HG03354 (cell line): ENCODE results near the gene DBR1.
"Not testable (repeated sequence)": the region's sequence is repeated elsewhere in the genome, so short reads cannot be mapped to it uniquely, and the experiment has no call there.

Experiments used
- ATAC-seq: cut with Tn5 transposase; IDR thresholded peaks from one replicate; pipeline ENCODE4 v1.9.1; 2021; ENCODE audit warnings: mild to moderate bottlenecking; ENCODE audit not compliant: unreplicated experiment, poor library complexity, severe bottlenecking

Gene DBR1

DNA sequence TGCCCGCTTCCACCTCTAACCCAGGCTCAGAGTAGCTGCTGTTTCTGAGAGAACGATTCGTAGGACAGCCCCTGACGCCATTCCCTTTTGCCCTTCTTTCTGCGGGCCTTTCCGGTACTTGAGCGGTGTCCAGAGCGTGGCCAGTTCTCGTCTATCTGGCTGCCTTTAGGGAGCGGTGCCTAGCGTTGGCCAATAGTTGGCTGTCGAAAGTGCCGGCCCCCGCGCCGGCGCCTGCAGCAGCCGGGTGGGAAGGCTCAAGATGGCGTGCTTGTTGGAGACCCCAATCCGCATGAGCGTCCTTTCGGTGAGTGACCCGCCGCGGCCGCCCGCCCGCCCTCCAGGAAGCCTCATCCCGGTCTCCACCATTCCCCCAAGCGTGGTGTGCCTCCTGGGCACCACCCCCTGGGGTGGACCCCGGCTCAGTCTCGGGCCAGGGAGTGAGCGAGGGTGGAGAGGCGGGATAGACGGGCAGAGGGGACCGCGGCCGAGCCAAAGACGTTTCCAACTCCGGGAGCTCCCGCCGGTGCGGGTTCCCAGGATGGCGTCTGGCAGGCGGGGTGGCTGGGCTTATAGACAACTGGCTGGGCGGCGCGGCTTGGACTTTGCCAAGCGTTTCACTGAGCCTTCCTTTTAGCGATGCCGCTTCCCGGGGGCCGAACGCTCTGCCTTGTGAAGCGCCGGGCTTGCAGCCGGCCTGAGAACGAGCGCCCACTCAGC, 12.7 kb upstream of the DBR1 start, which contains the start of gene ARMC8:
Gene ARMC8, plus strand, starts transcription at position 6 of the 717 bp plus-strand sequence. Its CDS starts 254 bp downstream, at position 260.
- peak; percentile 66 for ATAC-seq

DNA sequence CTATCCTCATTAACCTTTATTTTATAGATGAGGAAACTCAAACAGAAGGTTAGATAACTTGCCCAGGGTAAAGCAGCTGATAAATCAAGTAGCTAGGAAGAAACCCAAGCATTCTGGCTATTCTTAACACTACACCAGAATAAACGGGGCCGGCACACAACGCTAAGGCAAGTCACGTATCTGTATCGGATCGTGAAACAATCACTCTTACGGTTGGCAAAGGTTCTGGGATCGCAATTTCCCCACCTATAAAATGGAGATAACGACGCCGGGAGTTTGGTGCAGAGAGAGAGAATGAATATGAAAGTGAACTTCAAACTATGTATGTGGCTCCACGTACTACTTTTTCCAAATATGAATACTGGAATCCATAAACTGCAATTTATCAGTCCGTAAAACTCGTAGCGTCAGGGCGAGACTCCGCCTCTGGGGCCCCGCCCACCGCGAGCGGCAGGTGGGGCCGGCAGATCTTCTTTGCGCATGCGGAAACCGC, 12.1 kb upstream of the DBR1 start:
- peak; percentile 93 for ATAC-seq

GRCh38 chr3:138186221-138186620, 11.5 kb upstream of the DBR1 start:
- no peak for ATAC-seq

DNA sequence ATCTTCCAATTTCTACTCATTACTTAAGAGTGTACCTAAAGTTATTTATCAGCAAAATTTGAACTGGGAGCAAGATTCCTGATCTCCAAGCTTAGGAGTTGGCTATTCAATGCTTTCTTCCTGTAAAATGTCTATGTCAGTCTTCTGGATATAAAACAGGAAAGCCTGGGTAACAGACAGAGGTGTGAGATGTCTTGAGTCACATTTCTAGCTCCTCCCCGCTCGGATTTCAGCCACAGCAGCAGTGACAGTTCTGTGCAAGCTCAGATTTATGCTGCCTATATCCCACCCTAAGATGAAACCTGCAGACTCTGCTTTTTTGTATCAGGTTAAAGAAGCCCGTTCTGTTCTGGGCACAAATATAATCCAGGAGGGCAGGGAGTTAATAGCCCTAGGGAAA, 10.3 kb upstream of the DBR1 start:
- ATAC-seq, result no peak

DNA sequence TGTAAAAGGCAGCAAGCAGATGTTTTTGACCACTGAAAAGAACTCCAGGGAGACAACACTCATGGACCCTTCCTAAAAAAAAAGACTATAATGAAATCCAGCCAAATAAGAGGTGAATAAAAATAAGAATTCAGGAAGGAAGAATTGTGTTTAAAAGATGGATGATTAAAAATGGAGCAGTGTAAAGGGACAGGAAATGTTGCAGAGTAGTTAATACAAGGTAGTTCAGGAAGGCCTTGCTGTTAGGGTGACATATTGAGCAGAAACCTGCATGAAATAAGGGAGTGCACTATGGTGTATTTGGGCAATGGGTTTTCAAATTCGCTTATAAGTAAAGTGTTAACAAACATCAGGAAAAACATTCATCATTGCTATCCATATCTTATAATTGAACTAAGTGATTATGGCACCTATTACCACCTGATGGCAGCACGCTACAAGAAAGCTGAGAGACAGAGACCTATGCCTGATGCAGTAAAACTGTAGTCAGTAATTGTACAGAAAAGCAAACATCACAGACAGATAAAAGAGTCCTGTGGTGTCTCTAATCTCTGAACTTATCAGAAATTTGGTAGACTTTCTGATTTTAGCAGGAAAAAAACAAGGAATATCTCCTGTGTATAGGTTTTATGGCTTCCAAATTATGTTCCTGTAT, 5.8 kb upstream of the DBR1 start:
- ATAC-seq, result peak; percentile 74

DNA sequence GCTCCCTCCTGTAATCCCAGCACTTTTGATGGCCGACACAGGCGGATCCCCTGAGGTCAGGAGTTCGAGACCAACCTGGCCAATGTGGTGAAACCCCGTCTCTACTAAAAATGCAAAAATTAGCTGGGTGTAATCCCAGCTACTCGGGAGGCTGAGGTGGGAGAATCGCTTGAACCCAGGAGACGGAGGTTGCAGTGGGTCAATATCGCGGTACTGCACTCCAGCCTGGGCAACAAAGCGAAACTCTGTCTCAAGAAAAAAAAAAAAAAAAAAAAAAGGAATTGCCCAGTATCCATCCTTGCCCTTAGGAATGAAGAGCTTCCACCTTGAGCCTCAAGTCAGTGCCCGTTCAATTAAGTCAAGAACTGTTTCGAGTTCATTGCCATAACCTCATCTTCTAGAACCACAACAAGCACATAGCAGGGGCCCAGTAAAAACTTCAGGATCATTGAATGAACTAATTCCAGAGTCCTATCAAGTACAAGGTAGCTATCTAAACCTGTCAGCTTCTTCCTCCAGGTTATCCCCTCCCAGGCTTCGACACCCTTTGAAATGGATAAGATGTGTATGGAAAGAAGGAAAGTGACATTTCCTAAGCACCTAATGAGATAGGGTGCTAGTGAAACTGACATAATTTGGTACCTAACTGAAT, 826 bp downstream of the DBR1 start:
- ATAC-seq, result no peak

- ATAC-seq, result no peak
Measured at GRCh38 chr3:138172625-138173024, 2.1 kb downstream of the DBR1 start.

GRCh38 chr3:138165061-138165460, 9.7 kb downstream of the DBR1 start:
- ATAC-seq, result no peak

DNA sequence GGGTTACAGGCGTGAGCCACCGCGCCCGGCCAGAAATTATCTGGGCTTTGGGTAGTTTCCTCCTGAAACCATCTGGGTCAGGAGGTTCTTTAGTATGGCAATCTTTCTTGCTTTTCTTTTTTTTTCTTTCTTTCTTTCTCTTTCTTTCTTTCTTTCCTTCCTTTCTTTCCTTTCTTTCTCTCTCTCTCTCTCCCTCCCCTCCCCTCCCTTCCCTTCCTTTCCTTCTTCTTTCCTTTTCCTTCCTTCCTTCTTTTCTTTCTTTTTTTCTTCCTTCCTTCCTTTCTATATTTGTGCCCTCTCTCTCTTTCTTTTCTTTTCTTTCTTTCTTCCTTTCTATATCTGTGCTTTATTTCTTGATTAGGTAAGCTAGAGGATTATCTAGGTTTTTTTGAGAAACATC, 17.0 kb downstream of the DBR1 start:
- ATAC-seq, result no peak

DNA sequence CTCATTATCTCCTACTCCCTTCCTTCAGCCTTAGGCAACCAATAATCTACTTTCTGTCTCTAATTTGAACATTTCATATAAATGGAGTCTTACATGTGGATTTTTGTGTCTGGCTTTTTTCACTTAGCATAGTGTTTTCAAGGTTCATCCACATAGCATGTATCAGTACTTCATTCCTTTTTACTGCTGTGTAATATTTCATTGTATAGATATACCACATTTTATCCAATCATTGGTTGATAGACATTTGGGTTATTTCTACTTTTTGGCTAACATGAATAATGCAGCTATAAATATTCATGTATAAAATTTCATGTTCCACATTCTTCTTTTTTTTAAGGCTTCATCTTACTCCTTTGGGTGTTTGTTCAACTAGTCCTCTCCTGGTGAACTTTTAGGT, 20.2 kb downstream of the DBR1 start:
- ATAC-seq, result no peak

GRCh38 chr3:138148503-138148902, 26.2 kb downstream of the DBR1 start:
- ATAC-seq, result no peak

GRCh38 chr3:138142181-138142580, 32.5 kb downstream of the DBR1 start:
- ATAC-seq, result not testable (repeated sequence)

DNA sequence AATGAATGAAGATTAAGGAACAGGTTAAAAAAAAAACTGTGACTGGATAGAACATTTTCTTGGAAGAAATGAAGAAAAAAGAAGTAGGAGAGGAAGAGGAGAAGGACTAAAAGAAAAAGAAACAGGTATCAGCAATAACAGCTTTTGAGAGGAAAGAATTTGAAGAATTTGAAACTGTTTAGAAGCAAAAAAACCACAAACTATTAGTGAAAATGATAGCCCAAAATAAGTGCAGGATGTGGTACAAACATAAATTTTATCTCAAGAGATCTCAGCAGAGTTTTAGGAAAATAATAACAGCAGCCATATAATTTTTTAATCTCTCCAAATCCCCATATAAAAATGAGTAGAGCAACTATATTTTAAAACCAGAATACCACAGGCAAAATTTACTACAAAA, 33.8 kb downstream of the DBR1 start:
- ATAC-seq, result no peak

- ATAC-seq, result no peak
Measured at GRCh38 chr3:138139691-138140090, 35.0 kb downstream of the DBR1 start.

- no peak for ATAC-seq
Measured at GRCh38 chr3:138137861-138138260, 36.9 kb downstream of the DBR1 start.

GRCh38 chr3:138136201-138136600, 38.5 kb downstream of the DBR1 start:
- ATAC-seq, result no peak

GRCh38 chr3:138135833-138136194, 38.9 kb downstream of the DBR1 start:
- ATAC-seq, result no peak

GRCh38 chr3:138135146-138135832, 39.4 kb downstream of the DBR1 start:
- ATAC-seq, result no peak

DNA sequence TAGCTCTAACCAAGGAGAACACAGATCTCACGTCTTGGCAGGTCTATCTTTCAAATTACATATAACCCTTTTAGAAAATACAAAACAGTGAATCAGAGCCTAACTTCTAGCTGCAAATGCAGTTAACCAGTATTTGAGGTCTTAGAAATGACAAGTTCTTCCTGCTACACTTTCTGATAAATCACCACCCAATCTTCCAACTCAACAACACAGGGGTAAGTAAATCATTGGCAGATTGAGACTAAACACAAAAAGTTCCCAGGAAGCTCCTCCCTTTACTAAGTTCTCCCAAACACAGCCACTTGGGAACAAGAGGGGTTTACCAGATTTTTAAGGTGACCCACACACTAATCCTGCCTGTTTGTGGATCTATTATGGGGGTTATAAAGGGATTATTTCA, 42.5 kb downstream of the DBR1 start, which contains the start of gene A4GNT:
Gene A4GNT, minus strand, starts transcription at position 152 of the 400 bp plus-strand sequence. CDS start 1,134 bp downstream, outside the sequence.
- no peak for ATAC-seq
